Measurements from ENCODE around the gene NUDT2.

GRCh38 chr9:34380511-34381315 lies 51.3 kb downstream of the NUDT2 start:
- peak in 1 of 11 experiments; percentile 11 for TF ChIP-seq CTCF (IDR thresholded peaks at IDR 0.05 in 8 of 11, conservative IDR thresholded peaks at IDR 0.05 in 3 of 11)
- TF ChIP-seq POLR2A (IDR thresholded peaks at IDR 0.05), result no peak
